Stimulated activated CD8-positive, alpha-beta memory T cell treated with anti-CD3 and anti-CD28 coated beads, Interleukin-7, amount 100 ng/mL, for 1 hour (primary cell): ENCODE data around the gene ZSCAN21.

Experiments used
- DNase-seq, 2 donors: peaks; one replicate each; pipeline ENCODE4 v3.0.0-alpha.2; 2020; ENCODE audit warnings: low read depth in 2 of 2

The ZSCAN21 gene

GRCh38 chr7:100099452-100099851, 49.9 kb downstream of the ZSCAN21 start:
- DNase-seq: no peak

DNA sequence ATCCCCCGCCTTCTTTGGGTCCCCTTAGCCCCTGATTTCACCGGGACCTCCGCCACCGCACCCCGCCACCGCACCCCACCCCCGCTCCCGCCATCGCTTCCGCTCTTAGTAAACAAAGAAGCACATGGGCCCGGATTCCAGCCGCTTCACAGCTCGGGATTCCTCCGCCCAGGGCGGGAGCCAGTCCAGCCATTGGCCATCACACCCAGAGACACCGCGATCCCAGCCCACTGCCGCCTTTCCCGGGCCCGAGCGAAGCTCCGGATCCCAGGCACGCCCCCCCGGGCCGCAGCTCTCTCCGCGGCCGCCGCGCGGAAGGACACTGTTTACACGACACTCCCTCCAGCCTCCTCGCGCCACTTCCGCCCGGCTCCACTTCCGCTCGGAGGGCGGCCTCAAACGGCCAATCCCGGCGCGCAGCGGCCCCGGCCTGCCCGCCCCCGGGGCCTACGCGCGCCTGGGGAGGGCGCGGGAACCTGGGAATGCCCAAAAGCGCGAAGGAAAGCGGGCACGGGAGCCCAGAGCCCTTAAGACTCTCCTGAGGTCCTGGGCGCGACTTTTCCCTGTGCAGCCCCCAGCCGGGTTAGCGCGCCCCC, 50.9 kb downstream of the ZSCAN21 start:
- DNase-seq: peak; percentile 63 to 64

- DNase-seq: peak; percentile 92 to 93
Measured at GRCh38 chr7:100101016-100101862, 51.7 kb downstream of the ZSCAN21 start, which contains the start of the genes AP4M1 and MCM7. Gene AP4M1 (plus strand): TSS chr7:100101643. CDS start chr7:100101715, 72 bp downstream. Gene MCM7 (minus strand): TSS chr7:100101397. CDS start chr7:100101294, 103 bp downstream.

DNA sequence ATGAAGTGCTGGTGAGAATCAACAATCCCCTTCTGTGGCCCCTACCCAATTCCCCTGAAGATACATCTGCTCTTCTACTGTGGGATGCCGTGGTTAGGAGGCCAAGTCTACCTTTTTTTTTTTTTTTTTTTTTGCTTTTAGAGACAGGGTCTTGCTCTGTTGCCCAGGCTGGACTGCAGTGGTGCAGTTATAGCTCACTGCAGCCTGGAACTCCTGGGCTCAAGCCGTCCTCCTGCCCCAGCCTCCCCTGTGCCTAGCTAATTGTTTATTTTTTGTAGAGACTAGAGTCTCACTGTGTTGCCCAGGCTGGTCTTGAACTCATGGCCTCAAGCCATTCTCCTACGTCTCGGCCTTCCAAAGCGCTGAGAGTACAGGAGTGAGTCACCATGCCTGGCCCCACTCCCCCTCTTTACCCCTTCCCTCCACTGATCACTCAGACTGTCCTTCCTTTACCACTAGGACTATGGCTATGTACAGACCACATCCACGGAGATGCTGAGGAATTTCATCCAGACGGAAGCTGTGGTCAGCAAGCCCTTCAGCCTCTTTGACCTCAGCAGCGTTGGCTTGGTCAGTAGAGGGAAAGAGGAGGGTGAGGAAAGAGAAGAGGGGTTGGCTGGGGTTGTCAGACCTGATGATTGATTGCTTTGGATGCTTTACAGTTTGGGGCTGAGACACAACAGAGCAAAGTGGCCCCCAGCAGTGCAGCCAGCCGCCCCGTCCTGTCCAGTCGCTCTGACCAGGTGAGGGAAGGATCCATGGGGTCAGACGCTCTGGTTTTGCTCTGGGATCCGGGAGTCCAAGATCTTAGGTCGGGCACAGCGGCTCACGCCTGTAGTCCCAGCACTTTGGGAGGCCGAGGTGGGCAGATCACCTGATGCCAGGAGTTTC, 53.6 kb downstream of the ZSCAN21 start:
- DNase-seq: no peak

DNA sequence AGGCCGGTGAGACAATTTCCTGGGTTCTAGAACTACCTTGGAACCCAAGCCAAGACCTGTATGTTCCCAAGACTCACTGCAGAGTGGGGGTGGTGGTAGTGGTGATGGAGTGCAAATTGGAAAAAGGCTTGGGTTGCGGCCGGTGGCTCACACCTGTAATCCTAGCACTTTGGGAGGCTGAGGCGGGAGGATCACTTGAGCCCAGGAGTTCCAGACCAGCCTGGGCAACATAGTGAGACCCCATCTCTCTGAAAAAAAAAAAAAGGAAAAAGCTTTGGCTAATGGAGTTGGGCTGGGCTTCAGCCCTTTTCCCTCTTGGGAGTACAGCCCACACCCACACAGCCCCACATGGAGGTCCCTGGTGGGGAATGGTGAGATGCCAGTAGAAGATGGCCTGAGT, 56.0 kb downstream of the ZSCAN21 start:
- no peak for DNase-seq

- DNase-seq: no peak
Measured at GRCh38 chr7:100106633-100107032, 57.1 kb downstream of the ZSCAN21 start.

GRCh38 chr7:100107125-100107737, 57.7 kb downstream of the ZSCAN21 start:
- no peak for DNase-seq

GRCh38 chr7:100107890-100108289, 58.3 kb downstream of the ZSCAN21 start:
- no peak for DNase-seq

GRCh38 chr7:100109521-100110163, 60.1 kb downstream of the ZSCAN21 start:
- no peak for DNase-seq

- no peak for DNase-seq
Measured at GRCh38 chr7:100111156-100111555, 61.6 kb downstream of the ZSCAN21 start.

GRCh38 chr7:100111914-100112313, 62.3 kb downstream of the ZSCAN21 start:
- no peak for DNase-seq
